Eye (tissue), 1 donor: Measurements from ENCODE around the gene RICTOR.

Experiments
- DNase-seq: peaks from one replicate; pipeline ENCODE4 v3.0.0-alpha.2; 2015

The RICTOR gene

GRCh38 chr5:38929838-38930237 is 144.4 kb downstream of the RICTOR start:
- no peak for DNase-seq

- DNase-seq = no peak
Observed at GRCh38 chr5:38927470-38927869, 146.7 kb downstream of the RICTOR start.

GRCh38 chr5:38926121-38926520 is 148.1 kb downstream of the RICTOR start:
- no peak for DNase-seq

- DNase-seq = no peak
Observed at GRCh38 chr5:38925154-38925925, 148.9 kb downstream of the RICTOR start.

GRCh38 chr5:38923661-38924451 is 150.3 kb downstream of the RICTOR start:
- no peak for DNase-seq

- peak; percentile 71 for DNase-seq
Observed at GRCh38 chr5:38922199-38922598, 152.0 kb downstream of the RICTOR start.

GRCh38 chr5:38921174-38921573 is 153.0 kb downstream of the RICTOR start:
- no peak for DNase-seq

- no peak for DNase-seq
Observed at GRCh38 chr5:38916802-38917201, 157.4 kb downstream of the RICTOR start.

GRCh38 chr5:38913714-38914113 is 160.5 kb downstream of the RICTOR start:
- no peak for DNase-seq

- no peak for DNase-seq
Observed at GRCh38 chr5:38911933-38912332, 162.3 kb downstream of the RICTOR start.

- no peak for DNase-seq
Observed at GRCh38 chr5:38906503-38906902, 167.7 kb downstream of the RICTOR start.

GRCh38 chr5:38905516-38905915 is 168.7 kb downstream of the RICTOR start:
- no peak for DNase-seq

GRCh38 chr5:38899936-38900335 is 174.3 kb downstream of the RICTOR start:
- no peak for DNase-seq

- no peak for DNase-seq
Observed at GRCh38 chr5:38896760-38897159, 177.4 kb downstream of the RICTOR start.

- DNase-seq = no peak
Observed at GRCh38 chr5:38892363-38892762, 181.8 kb downstream of the RICTOR start.

- no peak for DNase-seq
Observed at GRCh38 chr5:38891563-38891962, 182.6 kb downstream of the RICTOR start.

- no peak for DNase-seq
Observed at GRCh38 chr5:38889424-38889823, 184.8 kb downstream of the RICTOR start.

GRCh38 chr5:38888041-38888440 is 186.2 kb downstream of the RICTOR start:
- DNase-seq = no peak
